DOHH2 (cell line): ENCODE results near the gene TUBB6.

Experiments used
- H3F3A ChIP-seq: fragments of 200-600 bp; sonication (generic), shearing (Covaris generic); 2 replicates; pipeline ENCODE4 v1.6.0; 2016; ENCODE audit warnings: antibody characterized with exemption, mild to moderate bottlenecking; ENCODE audit not compliant: control insufficient read depth, insufficient read depth
- H3K27ac ChIP-seq: fragments of 200-600 bp; sonication (generic); 2 replicates; pipeline ENCODE4 v1.5.1; 2014; ENCODE audit warnings: low read depth, mild to moderate bottlenecking, low read length, moderate library complexity
- H3K27me3 ChIP-seq: fragments of 200-600 bp; sonication (generic); 2 replicates; pipeline ENCODE4 v1.6.1; 2014; ENCODE audit warnings: mild to moderate bottlenecking, low read length, mixed read lengths; ENCODE audit not compliant: control insufficient read depth
- H3K36me3 ChIP-seq: fragments of 200-600 bp; sonication (generic); 2 replicates; pipeline ENCODE4 v1.6.1; 2014; ENCODE audit warnings: mild to moderate bottlenecking, low read length, moderate library complexity, mixed read lengths; ENCODE audit not compliant: control insufficient read depth
- H3K4me1 ChIP-seq: fragments of 200-600 bp; sonication (generic); 2 replicates; pipeline ENCODE4 v1.6.1; 2014; ENCODE audit warnings: mild to moderate bottlenecking, low read length, mixed read lengths; ENCODE audit not compliant: control insufficient read depth
- H3K4me2 ChIP-seq: fragments of 200-600 bp; sonication (generic); 2 replicates; pipeline ENCODE4 v1.6.0; 2014; ENCODE audit warnings: mild to moderate bottlenecking, low read length, moderate library complexity
- H3K4me3 ChIP-seq: fragments of 200-600 bp; sonication (generic); 2 replicates; pipeline ENCODE4 v1.5.1; 2014; ENCODE audit warnings: mild to moderate bottlenecking, low read length, mixed read lengths
- H3K79me2 ChIP-seq: fragments of 200-600 bp; sonication (generic); 2 replicates; pipeline ENCODE4 v1.6.1; 2014; ENCODE audit warnings: mild to moderate bottlenecking, low read length, mixed read lengths; ENCODE audit not compliant: control insufficient read depth
- H3K9me2 ChIP-seq: fragments of 200-600 bp; sonication (generic); replicated peaks from 2 replicates; pipeline ENCODE4 v1.6.1; 2014; ENCODE audit warnings: mild to moderate bottlenecking, low read length, mixed read lengths; ENCODE audit not compliant: control insufficient read depth
- H3K9me3 ChIP-seq: fragments of 200-600 bp; sonication (generic); 2 replicates; pipeline ENCODE4 v1.6.1; 2014; ENCODE audit warnings: antibody characterized with exemption, low read length, mixed read lengths; ENCODE audit not compliant: control insufficient read depth, insufficient read depth
- H4K20me1 ChIP-seq: fragments of 200-600 bp; sonication (generic); 2 replicates; pipeline ENCODE4 v1.6.0; 2014; ENCODE audit warnings: low read depth, mild to moderate bottlenecking, antibody characterized with exemption, low read length, moderate library complexity; ENCODE audit not compliant: control insufficient read depth, insufficient read depth
- EZH2phosphoT487 ChIP-seq: fragments of 200-600 bp; sonication (generic); IDR thresholded peaks from 2 replicates; pipeline ENCODE4 v1.6.1; 2017; ENCODE audit warnings: borderline replicate concordance, mild to moderate bottlenecking, antibody characterized with exemption, low read length, moderate library complexity, mixed read lengths
- TF ChIP-seq, protein P1 (sequence below): fragments of 200-600 bp; sonication (generic); IDR thresholded peaks from one replicate; pipeline ENCODE4 v1.5.1; 2014; ENCODE audit warnings: antibody characterized with exemption, mild to moderate bottlenecking, low read depth, low read length; ENCODE audit not compliant: poor library complexity, severe bottlenecking

The TUBB6 gene

DNA sequence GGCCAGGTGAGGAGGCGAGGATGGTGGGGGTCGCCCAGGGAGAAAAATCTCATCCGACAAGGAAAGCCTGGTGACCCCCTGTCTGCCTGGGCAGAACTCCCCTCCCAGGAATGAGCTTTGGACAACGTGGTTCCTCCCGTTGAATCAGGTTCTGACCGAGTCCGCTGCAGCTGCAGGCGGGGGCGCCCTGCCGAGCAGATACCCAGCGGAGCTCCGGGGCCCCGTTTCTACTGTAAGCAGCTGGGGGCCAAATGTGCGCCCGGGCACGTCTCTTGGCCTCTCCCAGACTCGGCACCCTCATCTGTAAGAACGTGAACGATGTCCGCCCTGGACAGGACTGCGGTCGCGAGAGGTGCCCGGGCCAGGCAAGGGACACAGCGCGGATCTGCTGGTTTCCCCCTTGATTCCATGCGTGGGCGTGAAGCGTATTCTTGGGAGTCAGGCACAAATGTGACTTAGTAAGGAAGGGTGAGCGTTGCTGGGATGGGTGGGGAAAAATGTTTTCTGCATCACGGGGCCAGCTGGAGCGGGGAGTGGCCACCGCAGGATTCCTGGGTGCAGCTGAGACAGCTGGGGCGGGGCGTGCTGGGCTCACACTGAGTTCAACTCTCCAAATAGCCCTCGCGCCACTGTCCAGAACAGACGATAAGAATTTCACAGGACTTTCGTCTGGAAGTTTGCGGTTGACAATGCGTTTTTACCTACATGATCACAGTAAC, 20.2 kb upstream of the TUBB6 start:
- Histone ChIP-seq H3K4me3 (no peak overlapping the region), H3K27me3 (peaks cover 5% of the 10 kb centered on the region; the same call in 1 of the 2 replicates), H3K4me1 (no peaks in the 10 kb centered on the region), H3K36me3 (no peaks in the 10 kb centered on the region), H3K79me2 (no peaks in the 10 kb centered on the region), H3F3A (no peaks in the 10 kb centered on the region), H3K4me2 (no peak overlapping the region), H3K27ac (no peak overlapping the region), H3K9me2 (no peaks in the 10 kb centered on the region), H4K20me1 (no peaks in the 10 kb centered on the region), H3K9me3 (no peaks in the 10 kb centered on the region)
- TF ChIP-seq, protein P1, sequence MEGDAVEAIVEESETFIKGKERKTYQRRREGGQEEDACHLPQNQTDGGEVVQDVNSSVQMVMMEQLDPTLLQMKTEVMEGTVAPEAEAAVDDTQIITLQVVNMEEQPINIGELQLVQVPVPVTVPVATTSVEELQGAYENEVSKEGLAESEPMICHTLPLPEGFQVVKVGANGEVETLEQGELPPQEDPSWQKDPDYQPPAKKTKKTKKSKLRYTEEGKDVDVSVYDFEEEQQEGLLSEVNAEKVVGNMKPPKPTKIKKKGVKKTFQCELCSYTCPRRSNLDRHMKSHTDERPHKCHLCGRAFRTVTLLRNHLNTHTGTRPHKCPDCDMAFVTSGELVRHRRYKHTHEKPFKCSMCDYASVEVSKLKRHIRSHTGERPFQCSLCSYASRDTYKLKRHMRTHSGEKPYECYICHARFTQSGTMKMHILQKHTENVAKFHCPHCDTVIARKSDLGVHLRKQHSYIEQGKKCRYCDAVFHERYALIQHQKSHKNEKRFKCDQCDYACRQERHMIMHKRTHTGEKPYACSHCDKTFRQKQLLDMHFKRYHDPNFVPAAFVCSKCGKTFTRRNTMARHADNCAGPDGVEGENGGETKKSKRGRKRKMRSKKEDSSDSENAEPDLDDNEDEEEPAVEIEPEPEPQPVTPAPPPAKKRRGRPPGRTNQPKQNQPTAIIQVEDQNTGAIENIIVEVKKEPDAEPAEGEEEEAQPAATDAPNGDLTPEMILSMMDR = no peak
- no peak for TF ChIP-seq EZH2phosphoT487

DNA sequence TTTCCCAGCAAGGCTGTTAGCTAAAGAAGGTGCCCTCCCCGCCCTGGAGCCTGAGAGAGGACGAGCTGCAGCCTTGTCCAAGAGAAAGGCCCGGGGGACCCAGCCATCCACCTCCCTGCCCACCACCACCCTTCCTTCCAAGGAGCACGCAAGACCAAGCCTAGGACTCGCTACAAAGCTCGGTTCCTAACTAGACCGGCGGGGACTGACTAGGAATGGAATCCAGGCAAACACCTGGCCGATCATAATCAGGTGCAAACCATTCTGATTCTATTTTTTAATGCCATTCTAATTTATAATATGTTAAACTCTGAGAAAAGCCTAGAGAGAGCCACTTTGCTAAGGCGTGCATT, 19.7 kb upstream of the TUBB6 start:
- no peaks in the 10 kb centered on the region for H4K20me1 ChIP-seq
- H3K9me3 ChIP-seq = no peaks in the 10 kb centered on the region
- H3K9me2 ChIP-seq = no peaks in the 10 kb centered on the region
- H3K4me2 ChIP-seq = no peak overlapping the region
- no peaks in the 10 kb centered on the region for H3F3A ChIP-seq
- no peak overlapping the region for H3K27ac ChIP-seq
- peaks cover 5% of the 10 kb centered on the region; the same call in 1 of the 2 replicates for H3K27me3 ChIP-seq
- H3K79me2 ChIP-seq = no peaks in the 10 kb centered on the region
- H3K4me1 ChIP-seq = no peaks in the 10 kb centered on the region
- H3K36me3 ChIP-seq = no peaks in the 10 kb centered on the region
- no peak for TF ChIP-seq EZH2phosphoT487
- TF ChIP-seq, protein P1 = no peak
- H3K4me3 ChIP-seq = no peak overlapping the region

DNA sequence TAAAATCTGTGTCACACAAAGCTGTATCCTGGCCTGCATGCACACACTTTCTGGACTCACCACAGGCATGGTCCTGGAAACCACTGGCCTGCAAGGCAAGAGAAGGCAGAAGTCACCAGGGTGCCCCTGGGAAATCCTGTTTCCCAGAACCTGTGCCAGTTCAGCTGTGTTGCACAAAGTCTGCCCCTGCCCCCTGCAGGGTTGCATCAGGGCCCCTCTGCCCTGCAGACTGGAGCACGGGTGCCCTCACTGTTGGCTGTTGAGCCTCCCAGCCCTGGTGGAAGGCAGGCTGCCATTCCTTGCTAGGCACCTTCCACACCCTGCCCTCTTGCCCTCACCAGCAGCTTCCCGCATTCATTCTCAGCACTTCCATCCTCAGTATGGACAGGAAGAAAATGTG, 18.0 kb upstream of the TUBB6 start:
- Histone ChIP-seq H3K27ac (no peak overlapping the region), H3K4me1 (no peaks in the 10 kb centered on the region)

More for the DNA sequence above, 18.0 kb upstream of the TUBB6 start:
- H3K36me3 ChIP-seq = no peaks in the 10 kb centered on the region
- no peak for TF ChIP-seq EZH2phosphoT487
- TF ChIP-seq, protein P1 = no peak
- H3K9me3 ChIP-seq = no peaks in the 10 kb centered on the region
- peaks cover 5% of the 10 kb centered on the region; the same call in 1 of the 2 replicates for H3K27me3 ChIP-seq
- H3K9me2 ChIP-seq = no peaks in the 10 kb centered on the region
- H3K4me2 ChIP-seq = no peak overlapping the region
- no peaks in the 10 kb centered on the region for H3K79me2 ChIP-seq
- no peak overlapping the region for H3K4me3 ChIP-seq
- H4K20me1 ChIP-seq = no peaks in the 10 kb centered on the region
- no peaks in the 10 kb centered on the region for H3F3A ChIP-seq
